ENCODE measurements around the gene SPATA13. TPM values are rescaled to one million over a fixed set of nuclear protein-coding genes. Genes with fewer than 3 reads are reported as not detected.

The SPATA13 gene
- total RNA-seq, 1 experiment from 2014 or later = 21.4 TPM

DNA sequence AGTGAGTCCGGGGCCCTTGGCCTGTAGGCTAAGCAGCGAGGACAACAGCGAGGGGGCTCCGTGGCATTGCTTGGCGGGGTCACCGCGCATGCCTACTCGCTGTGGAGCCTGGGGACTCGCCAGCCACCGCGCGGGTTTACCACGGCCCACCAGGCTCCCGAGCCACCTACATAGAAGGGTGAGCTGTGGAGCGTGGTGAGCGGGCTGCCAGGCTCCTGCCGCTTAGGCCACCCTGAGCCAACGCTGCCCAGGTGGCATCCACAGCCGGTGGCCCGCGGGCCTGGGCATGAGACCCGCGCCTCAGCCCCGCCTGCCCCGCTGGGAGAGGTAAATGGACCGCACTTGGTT is 180.1 kb downstream of the SPATA13 start:
- Histone ChIP-seq H3K9me2 (ENCODE audit: insufficient read depth) (no peaks in the 10 kb centered on the region), H3K4me2 (ENCODE audit: low read length) (no peak overlapping the region), H3K4me1 (ENCODE audit: control insufficient read depth in 1 of 2, insufficient read depth in 2 of 2, low read length in 2 of 2) (peaks cover 3 to 10% of the 10 kb centered on the region in 2 experiments; a peak in 2 of 4 replicates), H3K4me3 (replicated peaks in 1 of 2; ENCODE audit: low read depth in 1 of 2, low read length in 2 of 2) (no peak overlapping the region), H3K79me2 (ENCODE audit: insufficient read depth, low read length) (no peaks in the 10 kb centered on the region), H3K36me3 (ENCODE audit: control insufficient read depth in 1 of 2, insufficient read depth in 2 of 2, low read length in 2 of 2) (no peaks in the 10 kb centered on the region), H3K9me3 (ENCODE audit: control insufficient read depth in 1 of 2, insufficient read depth in 1 of 2, low read depth in 1 of 2, low read length in 2 of 2) (no peaks in the 10 kb centered on the region), H3K27me3 (ENCODE audit: insufficient read depth, low read length) (no peaks in the 10 kb centered on the region), H3K9ac (ENCODE audit: low read length) (no peak overlapping the region), H4K20me1 (ENCODE audit: insufficient read depth) (no peaks in the 10 kb centered on the region), H3K27ac (ENCODE audit: low read depth, low read length) (no peak overlapping the region), H2AFZ (ENCODE audit: low read depth, low read length, poor library complexity, severe bottlenecking) (no peak overlapping the region)
- intact Hi-C loops (cut with micrococcal nuclease) = no loop called here
- no peak for DNase-seq (ENCODE audit: low read depth, low spot score)
- ChIA-PET CTCF (no interaction called here), RAD21 (ENCODE audit: low non-redundant PET in 1 of 2, low total read pairs in 2 of 2, uncharacterized antibody in 2 of 2, unreplicated experiment in 2 of 2) (no interaction called here), POLR2A (no interaction called here)
- ATAC-seq = no peak
- TF ChIP-seq TCF7L2 (IDR thresholded peaks at IDR 0.05; ENCODE audit: borderline replicate concordance, extremely low read depth, insufficient read depth, insufficient read length) = no peak
- no peak for TF ChIP-seq CEBPB (IDR thresholded peaks at IDR 0.05; ENCODE audit: low read depth)
- no peak for TF ChIP-seq POLR2AphosphoS5 (IDR thresholded peaks at IDR 0.05; ENCODE audit: low read depth, low read length)
- TF ChIP-seq SIN3A (IDR thresholded peaks at IDR 0.05; ENCODE audit: low read depth) = no peak
- no peak for TF ChIP-seq EGR1 (IDR thresholded peaks at IDR 0.05; ENCODE audit: low read depth)
- no peak for TF ChIP-seq POLR2A (IDR thresholded peaks at IDR 0.05; ENCODE audit: borderline replicate concordance, extremely low read depth, insufficient read depth, insufficient read length)
- no peak for TF ChIP-seq SRF (IDR thresholded peaks at IDR 0.05; ENCODE audit: low read depth)
- no peak for TF ChIP-seq SP1 (IDR thresholded peaks at IDR 0.05; ENCODE audit: low read depth)
- TF ChIP-seq, protein P1, sequence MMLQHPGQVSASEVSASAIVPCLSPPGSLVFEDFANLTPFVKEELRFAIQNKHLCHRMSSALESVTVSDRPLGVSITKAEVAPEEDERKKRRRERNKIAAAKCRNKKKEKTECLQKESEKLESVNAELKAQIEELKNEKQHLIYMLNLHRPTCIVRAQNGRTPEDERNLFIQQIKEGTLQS (IDR thresholded peaks at IDR 0.05) = no peak
- no peak for TF ChIP-seq EZH2phosphoT487 (IDR thresholded peaks at IDR 0.05; ENCODE audit: borderline replicate concordance)
- no peak for TF ChIP-seq CBX3 (IDR thresholded peaks at IDR 0.05; ENCODE audit: low read depth)
- TF ChIP-seq YY1 (IDR thresholded peaks at IDR 0.05; ENCODE audit: extremely low read depth, insufficient replicate concordance, low read depth, low read length) = no peak
- TF ChIP-seq, protein P2, sequence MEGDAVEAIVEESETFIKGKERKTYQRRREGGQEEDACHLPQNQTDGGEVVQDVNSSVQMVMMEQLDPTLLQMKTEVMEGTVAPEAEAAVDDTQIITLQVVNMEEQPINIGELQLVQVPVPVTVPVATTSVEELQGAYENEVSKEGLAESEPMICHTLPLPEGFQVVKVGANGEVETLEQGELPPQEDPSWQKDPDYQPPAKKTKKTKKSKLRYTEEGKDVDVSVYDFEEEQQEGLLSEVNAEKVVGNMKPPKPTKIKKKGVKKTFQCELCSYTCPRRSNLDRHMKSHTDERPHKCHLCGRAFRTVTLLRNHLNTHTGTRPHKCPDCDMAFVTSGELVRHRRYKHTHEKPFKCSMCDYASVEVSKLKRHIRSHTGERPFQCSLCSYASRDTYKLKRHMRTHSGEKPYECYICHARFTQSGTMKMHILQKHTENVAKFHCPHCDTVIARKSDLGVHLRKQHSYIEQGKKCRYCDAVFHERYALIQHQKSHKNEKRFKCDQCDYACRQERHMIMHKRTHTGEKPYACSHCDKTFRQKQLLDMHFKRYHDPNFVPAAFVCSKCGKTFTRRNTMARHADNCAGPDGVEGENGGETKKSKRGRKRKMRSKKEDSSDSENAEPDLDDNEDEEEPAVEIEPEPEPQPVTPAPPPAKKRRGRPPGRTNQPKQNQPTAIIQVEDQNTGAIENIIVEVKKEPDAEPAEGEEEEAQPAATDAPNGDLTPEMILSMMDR (IDR thresholded peaks at IDR 0.05 in 2 of 3, conservative IDR thresholded peaks at IDR 0.05 in 1 of 3; ENCODE audit: borderline replicate concordance in 1 of 3, insufficient read depth in 1 of 3, low read depth in 2 of 3, low read length in 2 of 3) = no peak
- TF ChIP-seq EZH2 (IDR thresholded peaks at IDR 0.05) = no peak
- no peak for TF ChIP-seq FOSL1 (IDR thresholded peaks at IDR 0.05; ENCODE audit: low read depth)
- no peak for TF ChIP-seq RAD21 (IDR thresholded peaks at IDR 0.05; ENCODE audit: low read depth)
- BruUV-seq (replicated peaks) = no TSS peak

Measured in HCT116 (cell line).